KOPT-K1 (cell line): Measurements from ENCODE around the gene FAM13A.
"Not testable (repeated sequence)": the region's sequence is repeated elsewhere in the genome, so short reads cannot be mapped to it uniquely, and the experiment has no call there.

Source experiments
- H3K27ac ChIP-seq: fragments of 200-600 bp; sonication (generic); 2 replicates; pipeline ENCODE4 v1.5.1; 2016; ENCODE audit warnings: antibody characterized with exemption, mild to moderate bottlenecking, low read depth, low read length; ENCODE audit not compliant: poor library complexity, severe bottlenecking
- H3K36me3 ChIP-seq: fragments of 200-600 bp; sonication (generic); 2 replicates; pipeline ENCODE4 v1.5.1; 2017; ENCODE audit warnings: antibody characterized with exemption, mild to moderate bottlenecking, low read length, moderate library complexity; ENCODE audit not compliant: insufficient read depth
- H3K9me3 ChIP-seq: fragments of 200-600 bp; sonication (generic); 2 replicates; pipeline ENCODE4 v1.5.1; 2017; ENCODE audit warnings: antibody characterized with exemption, low read length, mild to moderate bottlenecking; ENCODE audit not compliant: insufficient read depth, poor library complexity, severe bottlenecking

The FAM13A gene

GRCh38 chr4:88887409-88887808, 169.6 kb downstream of the FAM13A start:
- H3K36me3 ChIP-seq, H3K9me3 ChIP-seq, H3K27ac ChIP-seq: not testable (repeated sequence)

- H3K9me3 ChIP-seq, result no peaks in the 10 kb centered on the region
- no peaks in the 10 kb centered on the region for H3K36me3 ChIP-seq
- H3K27ac ChIP-seq, result no peak overlapping the region
Measured at GRCh38 chr4:88881227-88881569, 175.8 kb downstream of the FAM13A start.

- no peaks in the 10 kb centered on the region for H3K36me3 ChIP-seq
- H3K27ac ChIP-seq, result no peak overlapping the region
- no peaks in the 10 kb centered on the region for H3K9me3 ChIP-seq
Measured at GRCh38 chr4:88880501-88881226, 176.3 kb downstream of the FAM13A start.

GRCh38 chr4:88879991-88880390, 177.0 kb downstream of the FAM13A start:
- H3K9me3 ChIP-seq, result no peaks in the 10 kb centered on the region
- no peak overlapping the region for H3K27ac ChIP-seq
- no peaks in the 10 kb centered on the region for H3K36me3 ChIP-seq

GRCh38 chr4:88878642-88879041, 178.3 kb downstream of the FAM13A start:
- Histone ChIP-seq H3K9me3 (no peaks in the 10 kb centered on the region), H3K27ac (no peak overlapping the region), H3K36me3 (no peaks in the 10 kb centered on the region)

GRCh38 chr4:88870428-88870827, 186.6 kb downstream of the FAM13A start:
- no peaks in the 10 kb centered on the region for H3K36me3 ChIP-seq
- no peak overlapping the region for H3K27ac ChIP-seq
- no peaks in the 10 kb centered on the region for H3K9me3 ChIP-seq

GRCh38 chr4:88868510-88868909, 188.5 kb downstream of the FAM13A start:
- Histone ChIP-seq H3K36me3 (no peaks in the 10 kb centered on the region), H3K9me3 (no peaks in the 10 kb centered on the region), H3K27ac (no peak overlapping the region)

GRCh38 chr4:88866862-88867550, 190.0 kb downstream of the FAM13A start:
- no peak overlapping the region for H3K27ac ChIP-seq
- no peaks in the 10 kb centered on the region for H3K9me3 ChIP-seq
- H3K36me3 ChIP-seq, result no peaks in the 10 kb centered on the region

GRCh38 chr4:88865466-88865865, 191.5 kb downstream of the FAM13A start:
- no peak overlapping the region for H3K27ac ChIP-seq
- no peaks in the 10 kb centered on the region for H3K9me3 ChIP-seq
- H3K36me3 ChIP-seq, result no peaks in the 10 kb centered on the region

- Histone ChIP-seq H3K27ac (no peak overlapping the region), H3K36me3 (no peaks in the 10 kb centered on the region), H3K9me3 (no peaks in the 10 kb centered on the region)
Measured at GRCh38 chr4:88865046-88865445, 191.9 kb downstream of the FAM13A start.

- H3K27ac ChIP-seq, result no peak overlapping the region
- no peaks in the 10 kb centered on the region for H3K36me3 ChIP-seq
- no peaks in the 10 kb centered on the region for H3K9me3 ChIP-seq
Measured at GRCh38 chr4:88860586-88860985, 196.4 kb downstream of the FAM13A start.

- Histone ChIP-seq H3K9me3 (no peaks in the 10 kb centered on the region), H3K36me3 (no peaks in the 10 kb centered on the region), H3K27ac (no peak overlapping the region)
Measured at GRCh38 chr4:88859191-88859812, 197.7 kb downstream of the FAM13A start.

- no peaks in the 10 kb centered on the region for H3K36me3 ChIP-seq
- H3K9me3 ChIP-seq, result no peaks in the 10 kb centered on the region
- no peak overlapping the region for H3K27ac ChIP-seq
Measured at GRCh38 chr4:88858752-88859151, 198.2 kb downstream of the FAM13A start.

- Histone ChIP-seq H3K36me3 (no peaks in the 10 kb centered on the region), H3K9me3 (no peaks in the 10 kb centered on the region), H3K27ac (no peak overlapping the region)
Measured at GRCh38 chr4:88857588-88857987, 199.4 kb downstream of the FAM13A start.

GRCh38 chr4:88854481-88854880, 202.5 kb downstream of the FAM13A start:
- Histone ChIP-seq H3K9me3 (no peaks in the 10 kb centered on the region), H3K36me3 (no peaks in the 10 kb centered on the region), H3K27ac (no peak overlapping the region)

- H3K27ac ChIP-seq, H3K36me3 ChIP-seq, H3K9me3 ChIP-seq: not testable (repeated sequence)
Measured at GRCh38 chr4:88853583-88853982, 203.4 kb downstream of the FAM13A start.
